HG03442 (cell line): ENCODE data around the gene RBFOX1.
"Not testable (repeated sequence)": the region's sequence is repeated elsewhere in the genome, so short reads cannot be mapped to it uniquely, and the experiment has no call there.

ENCODE experiments used
- ATAC-seq: cut with Tn5 transposase; IDR thresholded peaks from one replicate; pipeline ENCODE4 v1.9.1; 2021; ENCODE audit warnings: mild to moderate bottlenecking, moderate library complexity; ENCODE audit not compliant: unreplicated experiment

RBFOX1 gene

GRCh38 chr16:7449306-7449705 lies 116.7 kb downstream of the RBFOX1 start:
- ATAC-seq, result no peak

DNA sequence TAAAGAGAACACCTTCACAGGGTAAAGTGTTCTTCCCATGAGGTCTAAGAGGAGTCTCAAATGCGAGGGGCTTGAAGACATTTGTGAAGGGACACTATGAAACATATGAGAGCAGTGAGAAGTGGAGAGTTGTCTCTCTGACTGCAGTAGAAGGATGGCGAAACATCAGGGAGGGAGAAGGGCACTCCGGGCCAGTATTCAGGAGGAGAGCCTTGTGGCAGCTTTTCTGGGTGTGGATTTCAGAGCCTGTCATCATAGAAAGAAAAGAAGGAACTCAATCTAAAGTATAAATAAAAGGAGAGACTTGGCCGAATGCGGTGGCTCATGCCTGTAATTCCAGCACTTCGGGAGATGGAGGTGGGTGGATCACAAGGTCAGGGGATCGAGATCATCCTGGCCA lies 117.2 kb downstream of the RBFOX1 start:
- ATAC-seq, result no peak

GRCh38 chr16:7450440-7450839 lies 117.8 kb downstream of the RBFOX1 start:
- no peak for ATAC-seq

DNA sequence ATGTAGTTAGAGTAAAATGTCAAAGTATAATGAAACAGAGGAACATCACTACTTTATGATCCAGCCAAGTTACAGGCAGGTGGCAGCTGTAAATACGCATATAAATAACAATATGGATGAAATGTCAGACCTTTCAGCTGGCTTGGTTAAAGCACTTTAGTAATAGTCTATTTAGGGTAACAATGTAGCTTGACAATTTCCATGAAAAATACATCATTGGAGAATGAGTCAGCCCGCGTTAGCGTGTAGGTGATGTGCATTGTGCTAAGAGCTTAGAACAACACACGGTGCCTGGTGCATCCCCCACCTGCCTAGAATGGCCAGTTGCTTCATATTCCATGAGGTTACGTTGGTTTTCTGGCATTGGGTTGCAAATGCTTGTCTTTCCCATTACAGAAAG lies 119.4 kb downstream of the RBFOX1 start:
- no peak for ATAC-seq

DNA sequence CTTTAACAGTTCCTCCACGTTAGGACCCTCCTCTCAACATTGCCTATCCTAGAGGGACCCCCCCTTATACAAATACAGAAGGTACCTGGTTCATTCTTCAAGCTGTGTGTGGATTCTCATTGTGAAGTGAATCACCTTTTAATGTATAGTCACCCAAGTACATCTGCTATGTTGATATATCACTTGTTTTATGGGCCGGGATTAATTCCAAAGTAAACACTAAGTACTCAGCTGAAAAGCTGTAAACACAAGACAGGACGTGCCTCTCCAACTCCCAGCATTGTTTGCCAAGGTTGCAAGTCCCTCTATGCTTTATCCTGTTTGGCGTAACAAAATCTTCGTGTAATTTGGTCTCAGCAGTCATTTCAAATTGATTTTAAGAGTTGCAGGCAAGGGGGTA lies 123.6 kb downstream of the RBFOX1 start:
- no peak for ATAC-seq

- no peak for ATAC-seq
Observed at GRCh38 chr16:7458144-7458543, 125.5 kb downstream of the RBFOX1 start.

DNA sequence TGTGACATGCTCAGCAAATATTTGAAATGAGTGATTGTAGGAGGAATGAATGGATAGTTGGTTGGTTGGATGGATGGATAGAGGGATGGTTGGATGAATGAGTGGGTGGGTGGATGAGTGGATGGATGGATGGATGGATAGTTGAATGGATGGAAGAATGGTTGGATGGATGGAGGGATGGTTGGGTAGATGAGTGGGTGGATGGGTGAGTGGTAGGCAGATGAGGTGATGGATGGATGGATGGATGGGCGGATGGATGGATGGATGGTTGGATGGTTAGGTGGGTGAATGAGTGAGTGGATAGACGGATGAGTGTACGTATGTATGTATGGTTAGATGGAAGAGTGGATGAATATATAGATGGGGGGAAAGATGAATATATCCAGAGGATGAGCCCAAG lies 137.7 kb downstream of the RBFOX1 start:
- ATAC-seq, result no peak

DNA sequence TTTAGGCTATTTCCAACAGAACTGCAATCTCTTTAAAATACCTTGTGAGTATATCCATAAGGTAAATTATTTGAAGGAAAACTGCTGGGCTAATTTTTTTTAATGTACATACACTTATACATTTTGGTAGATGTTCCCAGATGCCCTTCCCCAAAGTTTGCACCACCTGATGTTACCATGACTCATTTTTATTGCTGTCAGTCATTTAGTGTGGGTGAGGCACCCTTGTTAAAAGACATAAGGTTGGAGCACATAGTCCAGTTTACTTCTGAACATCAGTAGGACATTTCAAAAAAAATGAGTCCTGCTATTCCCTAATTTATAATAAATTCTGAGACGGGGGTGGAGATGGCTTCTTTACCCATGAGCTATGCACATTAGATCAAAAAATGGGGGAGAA lies 138.6 kb downstream of the RBFOX1 start:
- no peak for ATAC-seq

- ATAC-seq, result no peak
Observed at GRCh38 chr16:7482032-7482431, 149.4 kb downstream of the RBFOX1 start.

- ATAC-seq, result no peak
Observed at GRCh38 chr16:7482596-7483290, 150.1 kb downstream of the RBFOX1 start.

DNA sequence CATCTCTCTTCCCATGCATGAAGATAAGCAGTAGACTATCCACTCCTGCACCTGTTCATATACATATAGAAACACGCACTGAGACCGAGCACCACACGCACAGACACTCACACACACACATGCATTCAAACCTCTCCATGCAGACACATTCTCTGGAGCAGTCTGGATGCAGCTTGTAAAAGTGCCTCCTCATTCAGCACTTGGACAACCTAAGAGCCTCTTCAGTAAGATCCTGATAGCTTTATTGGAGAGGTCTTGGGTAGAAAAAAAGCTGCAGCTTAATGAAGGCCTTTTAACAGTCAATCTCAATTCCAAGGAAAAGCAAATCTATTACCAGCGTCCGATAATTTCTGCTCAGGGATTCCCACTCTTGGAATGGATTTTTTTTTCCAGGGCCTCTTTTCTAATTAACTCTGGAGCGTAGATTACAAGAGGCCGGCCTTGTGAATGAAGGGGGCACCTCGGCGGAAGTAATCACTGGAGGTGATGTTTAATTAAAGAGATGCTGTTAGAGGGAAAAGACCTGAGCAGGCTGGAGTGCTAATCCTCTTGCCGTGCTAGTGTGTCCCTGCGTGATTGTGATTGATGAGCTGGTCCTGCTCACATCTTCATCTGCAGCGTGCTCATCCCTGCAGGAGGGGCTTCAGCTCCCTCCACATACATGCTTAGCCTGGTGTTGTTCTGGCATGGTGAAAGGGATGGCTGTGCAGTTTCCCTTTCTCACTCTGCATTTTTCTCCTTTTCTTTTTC lies 155.1 kb downstream of the RBFOX1 start:
- ATAC-seq, result no peak

DNA sequence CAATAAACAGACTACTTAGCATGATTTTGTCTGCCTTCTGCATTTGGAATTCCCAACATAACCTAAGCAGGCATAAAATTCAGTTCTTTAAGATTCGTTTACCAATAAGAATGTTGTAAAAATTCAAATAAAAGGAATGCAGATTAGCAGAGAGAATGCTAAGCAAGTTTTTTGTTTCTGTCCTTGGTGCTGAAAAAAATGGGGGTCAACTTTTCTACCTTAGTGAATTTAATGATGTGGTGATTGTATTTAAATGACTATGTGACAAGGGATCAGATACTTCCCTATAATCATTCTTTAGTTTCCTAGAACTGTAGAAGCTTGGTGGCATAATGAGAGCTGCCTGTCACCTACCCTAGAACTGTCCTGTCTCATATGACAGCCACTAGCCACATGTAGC lies 159.5 kb downstream of the RBFOX1 start:
- no peak for ATAC-seq

DNA sequence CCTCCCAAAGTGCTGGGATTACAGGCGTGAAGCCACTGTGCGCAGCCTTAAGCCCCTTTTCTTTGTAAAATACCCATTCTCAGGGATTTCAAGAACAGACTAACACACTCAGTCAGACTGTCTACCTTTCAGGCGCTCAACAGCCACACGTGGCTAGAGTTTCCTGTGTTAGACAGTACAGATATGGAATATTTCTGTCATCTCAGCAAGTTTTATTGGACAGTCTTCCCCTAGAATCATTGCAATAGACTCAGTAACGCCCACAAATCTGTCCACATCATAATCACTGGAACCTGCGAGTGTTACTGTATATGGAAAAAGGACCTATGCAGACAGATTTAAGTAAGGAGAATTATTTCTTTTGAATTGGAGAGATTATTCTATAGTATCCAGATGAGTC lies 160.5 kb downstream of the RBFOX1 start:
- no peak for ATAC-seq

DNA sequence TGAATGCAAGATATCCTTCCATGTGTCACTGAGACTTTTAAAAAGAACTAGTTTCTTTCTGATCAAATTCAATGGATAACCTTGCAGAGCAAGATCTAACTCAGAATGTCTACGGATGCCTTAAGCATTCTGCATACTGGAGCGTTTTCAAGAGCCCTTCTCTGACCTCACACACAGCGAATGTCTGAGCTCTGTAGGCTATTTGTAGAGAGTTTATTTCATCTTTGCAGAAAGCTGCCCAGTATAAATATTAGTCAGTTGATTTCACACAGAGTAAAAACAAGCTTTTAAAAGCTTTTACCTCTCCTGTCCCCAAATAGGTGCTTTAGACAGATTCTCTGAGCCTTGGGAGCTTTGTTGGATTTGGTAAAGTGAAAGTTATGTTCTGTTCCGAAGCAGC lies 165.0 kb downstream of the RBFOX1 start:
- no peak for ATAC-seq

DNA sequence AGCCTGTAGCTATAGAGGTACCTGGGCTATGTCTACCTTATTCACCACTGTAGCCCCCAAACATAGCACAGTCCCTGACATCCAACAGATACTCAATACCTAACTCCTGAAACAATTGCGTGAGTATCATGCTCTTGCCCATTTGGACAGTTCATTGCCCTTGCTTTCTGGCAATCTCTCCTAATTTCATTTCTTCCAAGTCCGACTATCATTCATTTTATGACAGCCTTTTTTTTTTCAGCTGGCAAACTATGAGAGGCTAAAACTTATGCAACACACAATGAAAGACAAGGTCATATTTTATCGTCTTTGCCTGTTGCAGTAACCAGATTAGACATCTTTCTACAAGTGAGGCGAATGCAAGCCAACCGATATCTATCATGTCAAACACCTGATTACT lies 169.2 kb downstream of the RBFOX1 start:
- ATAC-seq, result no peak

- not testable (repeated sequence) for ATAC-seq
Observed at GRCh38 chr16:7502591-7503157, 170.0 kb downstream of the RBFOX1 start.

- no peak for ATAC-seq
Observed at GRCh38 chr16:7503666-7504065, 171.0 kb downstream of the RBFOX1 start.

DNA sequence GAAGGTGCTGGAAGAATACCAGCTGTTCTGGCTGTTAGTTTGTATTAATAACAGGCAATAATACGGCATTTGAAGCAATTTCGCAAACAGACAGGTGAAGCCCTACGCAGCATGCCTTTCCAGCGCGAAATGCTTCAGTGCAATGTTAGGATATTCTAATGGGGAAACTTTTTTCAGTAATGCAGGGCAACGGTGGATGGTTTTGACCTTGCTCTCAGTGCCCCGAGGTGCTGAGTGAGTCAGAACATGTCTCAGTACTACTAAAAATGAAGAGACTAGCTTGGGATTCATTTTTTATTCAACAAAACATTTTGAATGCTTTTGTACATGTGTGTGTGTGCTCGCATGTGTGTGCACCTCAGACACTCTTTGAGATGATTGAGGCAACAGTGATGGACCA lies 172.2 kb downstream of the RBFOX1 start:
- ATAC-seq, result no peak

- ATAC-seq, result no peak
Observed at GRCh38 chr16:7505495-7505894, 172.8 kb downstream of the RBFOX1 start.

- ATAC-seq, result no peak
Observed at GRCh38 chr16:7506363-7506762, 173.7 kb downstream of the RBFOX1 start.

- ATAC-seq, result no peak
Observed at GRCh38 chr16:7508656-7509055, 176.0 kb downstream of the RBFOX1 start.

DNA sequence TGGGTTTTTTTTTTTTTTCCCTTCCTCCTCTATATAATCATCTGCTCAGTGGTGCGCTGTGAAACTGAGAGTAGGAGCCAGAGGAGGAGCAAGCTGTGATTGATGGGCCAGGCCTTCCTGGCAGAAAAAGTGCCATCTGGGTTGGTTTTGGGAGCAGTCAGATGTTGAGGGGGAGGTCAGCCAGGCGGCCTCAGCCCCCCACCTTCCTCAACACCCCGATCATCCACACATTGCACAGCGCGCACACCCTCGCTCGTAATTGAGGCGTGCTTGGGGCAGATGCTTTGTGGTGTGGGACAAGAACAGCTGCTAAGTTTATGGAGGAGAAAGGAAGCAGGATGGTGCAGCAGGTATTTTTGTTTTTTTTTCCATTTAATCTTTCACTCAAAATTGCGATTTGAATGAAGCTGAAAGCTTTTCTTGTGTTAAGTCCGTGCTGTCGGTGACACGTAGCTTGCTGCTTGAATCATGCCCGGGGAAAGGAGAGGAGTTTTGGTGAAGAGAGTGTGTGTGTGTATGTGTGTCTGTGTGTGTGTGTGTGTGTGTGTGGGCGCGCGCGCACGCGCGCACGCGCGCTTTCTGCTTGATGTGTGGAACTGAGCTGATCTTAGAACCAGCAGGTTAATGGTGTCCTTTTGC lies 177.4 kb downstream of the RBFOX1 start:
- ATAC-seq, result no peak
